ENCODE data around the gene KAT6B.

- TF ChIP-seq CTCF (IDR thresholded peaks at IDR 0.05) (no peak), POLR2A (IDR thresholded peaks at IDR 0.05) (no peak), POLR2AphosphoS5 (IDR thresholded peaks at IDR 0.05) (no peak)
These were observed 189.9 kb downstream of the KAT6B start for GRCh38 chr10:75016325-75016724.

Measured in sigmoid colon (tissue), 4 donors.